Esophagus muscularis mucosa (tissue), 4 donors: Measurements from ENCODE around the gene LRRC3.

Experiments used
- EP300 ChIP-seq: sonication (generic); formaldehyde crosslinking; IDR thresholded peaks from one replicate; pipeline ENCODE4 v1.6.1; 2017; ENCODE audit warnings: antibody characterized with exemption
- POLR2A ChIP-seq: fragments of 450-650 bp; IDR thresholded peaks from one replicate; pipeline ENCODE4 v1.6.1; 2017; ENCODE audit warnings: antibody characterized with exemption, moderate library complexity, mild to moderate bottlenecking, low read depth
- POLR2AphosphoS5 ChIP-seq, 2 donors: sonication (generic); formaldehyde crosslinking; IDR thresholded peaks; one replicate each; pipeline ENCODE4 v1.6.1; 2017; ENCODE audit warnings: antibody characterized with exemption in 2 of 2
- TF ChIP-seq, protein P1 (sequence below), 3 experiments: fragments of 200-600 bp in 2 of 3; fragments of 450-650 bp in 1 of 3; sonication (generic) in 2 of 3; IDR thresholded peaks; one replicate each; pipeline ENCODE4 v1.5.1; 2017 to 2019; ENCODE audit warnings: antibody characterized with exemption in 3 of 3, mild to moderate bottlenecking in 2 of 3, moderate library complexity in 1 of 3

GRCh38 chr21:44426663-44427191 lies 28.6 kb upstream of the LRRC3 start:
- TF ChIP-seq POLR2AphosphoS5 (IDR thresholded peaks at IDR 0.05) (no peak), POLR2A (no peak), EP300 (no peak)
- TF ChIP-seq, protein P1, sequence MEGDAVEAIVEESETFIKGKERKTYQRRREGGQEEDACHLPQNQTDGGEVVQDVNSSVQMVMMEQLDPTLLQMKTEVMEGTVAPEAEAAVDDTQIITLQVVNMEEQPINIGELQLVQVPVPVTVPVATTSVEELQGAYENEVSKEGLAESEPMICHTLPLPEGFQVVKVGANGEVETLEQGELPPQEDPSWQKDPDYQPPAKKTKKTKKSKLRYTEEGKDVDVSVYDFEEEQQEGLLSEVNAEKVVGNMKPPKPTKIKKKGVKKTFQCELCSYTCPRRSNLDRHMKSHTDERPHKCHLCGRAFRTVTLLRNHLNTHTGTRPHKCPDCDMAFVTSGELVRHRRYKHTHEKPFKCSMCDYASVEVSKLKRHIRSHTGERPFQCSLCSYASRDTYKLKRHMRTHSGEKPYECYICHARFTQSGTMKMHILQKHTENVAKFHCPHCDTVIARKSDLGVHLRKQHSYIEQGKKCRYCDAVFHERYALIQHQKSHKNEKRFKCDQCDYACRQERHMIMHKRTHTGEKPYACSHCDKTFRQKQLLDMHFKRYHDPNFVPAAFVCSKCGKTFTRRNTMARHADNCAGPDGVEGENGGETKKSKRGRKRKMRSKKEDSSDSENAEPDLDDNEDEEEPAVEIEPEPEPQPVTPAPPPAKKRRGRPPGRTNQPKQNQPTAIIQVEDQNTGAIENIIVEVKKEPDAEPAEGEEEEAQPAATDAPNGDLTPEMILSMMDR (IDR thresholded peaks at IDR 0.05): no peak
